ENCODE measurements around the gene TAF6. TPM values are rescaled to one million over a fixed set of nuclear protein-coding genes. Genes with fewer than 3 reads are reported as not detected.

The TAF6 gene
- total and polyA plus RNA-seq, 2 experiments from 2014 or later: 56.3 to 141 TPM

- no peak for TF ChIP-seq REST (IDR thresholded peaks at IDR 0.05; ENCODE audit: unreplicated experiment)
Measured at GRCh38 chr7:100122568-100122967, 3.4 kb upstream of the TAF6 start (continued).

DNA sequence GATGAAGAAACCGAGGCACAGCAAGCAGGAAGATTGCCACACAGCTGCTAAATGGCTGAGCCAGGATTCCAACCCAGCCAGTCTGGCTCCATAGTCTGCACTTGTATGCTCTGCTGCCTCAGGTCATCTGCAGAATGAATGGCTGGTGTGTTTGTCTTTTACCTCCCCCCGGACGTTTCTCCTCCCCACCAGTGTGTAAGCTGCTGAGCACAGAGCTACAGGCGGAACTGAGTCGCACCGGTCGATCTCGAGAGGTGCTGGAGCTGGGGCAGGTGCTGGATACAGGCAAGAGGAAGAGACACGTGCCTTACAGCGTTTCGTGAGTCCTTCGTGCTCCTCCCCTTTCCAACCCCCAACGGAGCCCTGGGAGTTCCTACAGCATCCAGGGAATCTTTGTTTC lies 2.9 kb upstream of the TAF6 start:
- DNase-seq (ENCODE audit: low spot score): no peak
- Histone ChIP-seq H3K9me2 (ENCODE audit: insufficient read depth) (no peaks in the 10 kb centered on the region), H2AFZ (no peak overlapping the region), H3K27ac (ENCODE audit: low read depth) (no peak overlapping the region), H3K4me1 (ENCODE audit: insufficient read depth) (peaks cover 8% of the 10 kb centered on the region), H3K36me3 (ENCODE audit: insufficient read depth) (no peaks in the 10 kb centered on the region), H3K4me2 (no peak overlapping the region), H4K20me1 (replicated peaks; ENCODE audit: insufficient read depth) (no peaks in the 10 kb centered on the region; the same call in 1 of the 2 replicates), H3F3A (replicated peaks; ENCODE audit: low read depth) (peaks cover 34% of the 10 kb centered on the region), H3K79me2 (replicated peaks; ENCODE audit: insufficient read depth) (peaks cover 13% of the 10 kb centered on the region), H3K27me3 (ENCODE audit: insufficient read depth) (no peaks in the 10 kb centered on the region), H3K4me3 (no peak overlapping the region)
- Mint-ChIP-seq H3K4me1 (peaks cover 8% of the 10 kb centered on the region; the same call in 2 of the 3 replicates), H3K36me3 (ENCODE audit: low read depth) (peaks cover 16% of the 10 kb centered on the region; the same call in 2 of the 3 replicates), H3K27ac (no peak overlapping the region), H3K4me3 (no peak overlapping the region), H3K27me3 (ENCODE audit: insufficient read depth, low read depth, poor library complexity) (peaks cover 23% of the 10 kb centered on the region), H3K9me3 (no peaks in the 10 kb centered on the region; the same call in 2 of the 3 replicates)
- ATAC-seq: no peak
- TF ChIP-seq NANOG (IDR thresholded peaks at IDR 0.05; ENCODE audit: borderline replicate concordance) (no peak), ZNF114 (CRISPR knock-in tag; IDR thresholded peaks at IDR 0.05) (no peak), EZH2phosphoT487 (IDR thresholded peaks at IDR 0.05; ENCODE audit: unreplicated experiment) (no peak), CREB1 (CRISPR knock-in tag; IDR thresholded peaks at IDR 0.05; ENCODE audit: low read depth) (no peak), JUNB (IDR thresholded peaks at IDR 0.05; ENCODE audit: unreplicated experiment) (no peak), POLR2AphosphoS5 (IDR thresholded peaks at IDR 0.05; ENCODE audit: low read depth) (no peak), EZH2 (IDR thresholded peaks at IDR 0.05; ENCODE audit: low read depth, unreplicated experiment) (no peak), REST (IDR thresholded peaks at IDR 0.05; ENCODE audit: unreplicated experiment) (no peak), ZNF462 (CRISPR knock-in tag; IDR thresholded peaks at IDR 0.05) (no peak)
- TF ChIP-seq, protein P1, sequence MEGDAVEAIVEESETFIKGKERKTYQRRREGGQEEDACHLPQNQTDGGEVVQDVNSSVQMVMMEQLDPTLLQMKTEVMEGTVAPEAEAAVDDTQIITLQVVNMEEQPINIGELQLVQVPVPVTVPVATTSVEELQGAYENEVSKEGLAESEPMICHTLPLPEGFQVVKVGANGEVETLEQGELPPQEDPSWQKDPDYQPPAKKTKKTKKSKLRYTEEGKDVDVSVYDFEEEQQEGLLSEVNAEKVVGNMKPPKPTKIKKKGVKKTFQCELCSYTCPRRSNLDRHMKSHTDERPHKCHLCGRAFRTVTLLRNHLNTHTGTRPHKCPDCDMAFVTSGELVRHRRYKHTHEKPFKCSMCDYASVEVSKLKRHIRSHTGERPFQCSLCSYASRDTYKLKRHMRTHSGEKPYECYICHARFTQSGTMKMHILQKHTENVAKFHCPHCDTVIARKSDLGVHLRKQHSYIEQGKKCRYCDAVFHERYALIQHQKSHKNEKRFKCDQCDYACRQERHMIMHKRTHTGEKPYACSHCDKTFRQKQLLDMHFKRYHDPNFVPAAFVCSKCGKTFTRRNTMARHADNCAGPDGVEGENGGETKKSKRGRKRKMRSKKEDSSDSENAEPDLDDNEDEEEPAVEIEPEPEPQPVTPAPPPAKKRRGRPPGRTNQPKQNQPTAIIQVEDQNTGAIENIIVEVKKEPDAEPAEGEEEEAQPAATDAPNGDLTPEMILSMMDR (conservative IDR thresholded peaks at IDR 0.05; ENCODE audit: low read depth in 2 of 2): no peak
